Psoas muscle (tissue), 8 donors: ENCODE measurements around the gene PCBD1. TPM values are rescaled to one million over a fixed set of nuclear protein-coding genes. Genes with fewer than 3 reads are reported as not detected.

Source experiments
- ATAC-seq, 4 donors: fragments of 200-7000 bp; cut with Tn5 transposase; one replicate each; pipeline ENCODE4 v1.9.1; 2020; ENCODE audit warnings: moderate library complexity in 3 of 4, mild to moderate bottlenecking in 2 of 4
- DNase-seq, 2 donors: peaks; one replicate each; pipeline ENCODE4 v3.0.0-alpha.2; 2020
- H3K27ac ChIP-seq: fragments of 200-600 bp; one replicate; pipeline ENCODE4 v1.8.0; 2022
- H3K27me3 ChIP-seq, 3 donors: fragments of 200-600 bp in 1 of 3; one replicate each; pipeline versions ENCODE4 v1.6.1 to v1.8.0; 2013 to 2022; ENCODE audit warnings: low read length in 2 of 3, mild to moderate bottlenecking in 2 of 3, moderate library complexity in 1 of 3; ENCODE audit not compliant: insufficient read depth in 3 of 3
- H3K36me3 ChIP-seq, 2 donors: fragments of 200-600 bp in 1 of 2; one replicate each; pipeline versions ENCODE4 v1.6.1 to v1.8.0; 2013 to 2022; ENCODE audit warnings: low read depth in 1 of 2, mild to moderate bottlenecking in 1 of 2, moderate library complexity in 1 of 2; ENCODE audit not compliant: insufficient read depth in 1 of 2
- H3K4me1 ChIP-seq: fragments of 200-600 bp; one replicate; pipeline ENCODE4 v1.8.0; 2022
- H3K4me3 ChIP-seq: fragments of 200-600 bp; one replicate; pipeline ENCODE4 v1.8.0; 2022; ENCODE audit warnings: mild to moderate bottlenecking
- H3K9me3 ChIP-seq: fragments of 200-600 bp; one replicate; pipeline ENCODE4 v1.8.0; 2022
- CTCF ChIP-seq: fragments of 200-600 bp; IDR thresholded peaks from one replicate; pipeline ENCODE4 v1.8.0; 2022; ENCODE audit warnings: antibody characterized with exemption
- WGBS, 3 donors: extraction: QIAGEN DNeasy Blood & Tissue Kit; methylation state at CpG; one replicate each; pipeline versions ENCODE4 v1.1.6 to v1.1.7; 2013; 5-methylcytosine and 5-hydroxymethylcytosine counted together
- intact Hi-C, 2 donors: fragments of 100-400 bp; cut with DNase I; formaldehyde crosslinking; loops; one replicate each; pipeline versions ENCODE4 v1.11.0 to v1.14.2; 2022
- polyA plus RNA-seq, 3 donors: library from polyadenylated mRNA; stranded (reverse); fragments of 200-250 nt; gene quantifications; one replicate each; pipeline ENCODE4 v1.2.3, GENCODE V29; 2013
- total RNA-seq, 4 donors: library from RNA; stranded (reverse); fragmentation: NEBNext Ultra II Directional in 2 of 4; extraction: Animal tissue kit (Norgen Biotek cat#: 25700) in 2 of 4; gene quantifications; one replicate each; pipeline versions ENCODE4 v1.2.1 to v1.2.4, GENCODE V29; 2021 to 2023
- donor health status: healthy with polysubstance abuse.
- donor health status: DM: no; HTN: no; CAD: no; lungs with moderate emphysema.
- donor health status: Bipolar disorder and iron deficiency.
- donor health status: healthy.
- donor health status: DM: yes; HTN: yes; CAD: no.
- donor health status: DM: no; HTN: no; CAD: no.
- donor health status: DM: no; HTN: no; CAD: no.
- donor health status: DM: yes; HTN: yes; CAD: no.

Gene PCBD1
- total and polyA plus RNA-seq, 7 donors: 53.9 to 133 (median 78.3) TPM

GRCh38 chr10:70834021-70834420 is 54.3 kb downstream of the PCBD1 start:
- Histone ChIP-seq H3K27ac (no peak overlapping the region), H3K36me3 (no peaks in the 10 kb centered on the region), H3K4me3 (no peak overlapping the region), H3K9me3 (no peaks in the 10 kb centered on the region), H3K4me1 (peaks cover 42% of the 10 kb centered on the region), H3K27me3 (no peaks in the 10 kb centered on the region)
- intact Hi-C loops: no loop called here
- 92 to 98% (median 93%) methylated on average over 5 of the region's 5 CpGs for WGBS, 3 donors
- ATAC-seq: no peak
- TF ChIP-seq CTCF: no peak
- no peak for DNase-seq

GRCh38 chr10:70833601-70834000 is 54.8 kb downstream of the PCBD1 start:
- H3K27me3 ChIP-seq: no peaks in the 10 kb centered on the region
- no peak for DNase-seq
- no peaks in the 10 kb centered on the region for H3K9me3 ChIP-seq
- H3K27ac ChIP-seq: no peak overlapping the region
- no peak for ATAC-seq
- no peak for TF ChIP-seq CTCF
- intact Hi-C loops: no loop called here
- no peak overlapping the region for H3K4me3 ChIP-seq
- H3K4me1 ChIP-seq: peaks cover 46% of the 10 kb centered on the region
- WGBS, 3 donors: 72 to 100% (median 95%) methylated on average over 2 of the region's 2 CpGs
- H3K36me3 ChIP-seq: no peaks in the 10 kb centered on the region

Other genes with a start within 250 kb of the PCBD1 start
- gene ADAMTS14, start 216.1 kb downstream of the PCBD1 start, total RNA-seq: under 1 TPM in 2 of 4 donors, not detected in 2; 0.05 to 0.06 TPM
- gene ADAMTS14, start 216.1 kb downstream of the PCBD1 start, polyA plus RNA-seq: under 1 TPM in 2 of 3 donors, not detected in 1; 0.03 to 0.18 TPM
- not detected for gene TBATA, start 103.2 kb downstream of the PCBD1 start, total RNA-seq
- not detected for gene TBATA, start 103.2 kb downstream of the PCBD1 start, polyA plus RNA-seq
- 10 to 100 TPM in 2 of 4 donors, 1 to 10 TPM in 2; 9.5 to 15.1 (median 11.5) TPM for gene SGPL1, start 72.6 kb downstream of the PCBD1 start, total RNA-seq
- 1 to 10 TPM; 3.7 to 7.4 (median 5.2) TPM for gene SGPL1, start 72.6 kb downstream of the PCBD1 start, polyA plus RNA-seq